Thoracic aorta (tissue), 2 donors: ENCODE data around the gene KLK11. TPM values are rescaled to one million over a fixed set of nuclear protein-coding genes. Genes with fewer than 3 reads are reported as not detected.

Experiments
- ATAC-seq: fragments of 150-250 bp; one replicate; pipeline ENCODE4 v1.8.0; 2017; ENCODE audit warnings: low read depth; ENCODE audit not compliant: insufficient number of reproducible peaks, low FRiP score
- DNase-seq: peaks from one replicate; pipeline ENCODE4 v3.0.0-alpha.2; 2020; ENCODE audit warnings: low spot score
- H3K27ac ChIP-seq, 2 donors: fragments of 200-600 bp; sonication (generic); 1 replicate in 1 of 2; 2 replicates in 1 of 2; pipeline ENCODE4 v1.5.1; 2016; ENCODE audit warnings: mild to moderate bottlenecking in 2 of 2, moderate library complexity in 2 of 2
- H3K27me3 ChIP-seq: fragments of 200-600 bp; sonication (generic); replicated peaks from 2 replicates; pipeline ENCODE4 v1.6.0; 2016; ENCODE audit warnings: mild to moderate bottlenecking; ENCODE audit not compliant: insufficient read depth
- H3K36me3 ChIP-seq: fragments of 200-600 bp; sonication (generic); one replicate; pipeline ENCODE4 v1.5.1; 2016
- H3K4me1 ChIP-seq, 2 donors: fragments of 200-600 bp; sonication (generic); 1 replicate in 1 of 2; 2 replicates in 1 of 2; pipeline versions ENCODE4 v1.5.1 to v1.6.0; 2016; ENCODE audit warnings: low read depth in 2 of 2, mild to moderate bottlenecking in 1 of 2; ENCODE audit not compliant: control insufficient read depth in 1 of 2
- H3K4me3 ChIP-seq: fragments of 200-600 bp; sonication (generic); 2 replicates; pipeline ENCODE4 v1.5.1; 2016; ENCODE audit warnings: mild to moderate bottlenecking
- H3K9me3 ChIP-seq: fragments of 200-600 bp; sonication (generic); 2 replicates; pipeline ENCODE4 v1.5.1; 2016
- CTCF ChIP-seq: fragments of 200-600 bp; sonication (generic); IDR thresholded peaks from one replicate; pipeline ENCODE4 v1.5.1; 2019; ENCODE audit warnings: antibody characterized with exemption
- total RNA-seq, 2 donors: library from RNA; depleted of rRNA; stranded (reverse); fragments of >200 nt; gene quantifications; one replicate each; pipeline versions ENCODE4 v1.1.0 to v1.2.3, GENCODE V29; 2016

Gene KLK11
- total RNA-seq, 2 donors from 2014 or later, result 0.85 TPM; not detected in 1

DNA sequence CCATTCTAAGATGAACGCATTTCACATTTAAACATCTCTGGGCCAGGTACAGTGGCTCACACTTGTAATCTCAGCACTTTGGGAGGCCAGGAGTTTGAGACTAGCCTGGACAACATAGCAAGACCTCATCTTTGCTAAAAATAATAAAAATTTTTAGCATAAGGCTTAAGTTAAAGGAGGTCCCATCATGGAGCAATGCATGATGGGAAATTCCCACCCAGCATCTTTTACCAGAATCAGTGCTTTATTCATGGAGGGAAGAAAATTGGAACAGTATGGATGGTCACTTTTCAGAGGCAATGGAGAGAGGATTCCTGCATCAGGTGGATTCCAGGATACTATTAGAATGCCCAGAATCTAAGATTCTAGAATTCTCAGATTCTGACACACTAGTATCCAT is 21.2 kb downstream of the KLK11 start:
- Histone ChIP-seq H3K27me3 (no peaks in the 10 kb centered on the region), H3K4me1 (no peaks in the 10 kb centered on the region), H3K9me3 (no peaks in the 10 kb centered on the region), H3K4me3 (no peak overlapping the region), H3K27ac (no peak overlapping the region), H3K36me3 (no peaks in the 10 kb centered on the region)
- ATAC-seq, result no peak
- TF ChIP-seq CTCF, result no peak
- DNase-seq, result no peak

GRCh38 chr19:51003316-51003715 is 23.1 kb downstream of the KLK11 start:
- H3K9me3 ChIP-seq, result no peaks in the 10 kb centered on the region
- H3K27me3 ChIP-seq, result no peaks in the 10 kb centered on the region
- no peak overlapping the region for H3K4me3 ChIP-seq
- no peak for DNase-seq
- ATAC-seq, result no peak
- H3K4me1 ChIP-seq, result no peaks in the 10 kb centered on the region
- H3K36me3 ChIP-seq, result no peaks in the 10 kb centered on the region
- no peak for TF ChIP-seq CTCF
- H3K27ac ChIP-seq, result no peak overlapping the region

DNA sequence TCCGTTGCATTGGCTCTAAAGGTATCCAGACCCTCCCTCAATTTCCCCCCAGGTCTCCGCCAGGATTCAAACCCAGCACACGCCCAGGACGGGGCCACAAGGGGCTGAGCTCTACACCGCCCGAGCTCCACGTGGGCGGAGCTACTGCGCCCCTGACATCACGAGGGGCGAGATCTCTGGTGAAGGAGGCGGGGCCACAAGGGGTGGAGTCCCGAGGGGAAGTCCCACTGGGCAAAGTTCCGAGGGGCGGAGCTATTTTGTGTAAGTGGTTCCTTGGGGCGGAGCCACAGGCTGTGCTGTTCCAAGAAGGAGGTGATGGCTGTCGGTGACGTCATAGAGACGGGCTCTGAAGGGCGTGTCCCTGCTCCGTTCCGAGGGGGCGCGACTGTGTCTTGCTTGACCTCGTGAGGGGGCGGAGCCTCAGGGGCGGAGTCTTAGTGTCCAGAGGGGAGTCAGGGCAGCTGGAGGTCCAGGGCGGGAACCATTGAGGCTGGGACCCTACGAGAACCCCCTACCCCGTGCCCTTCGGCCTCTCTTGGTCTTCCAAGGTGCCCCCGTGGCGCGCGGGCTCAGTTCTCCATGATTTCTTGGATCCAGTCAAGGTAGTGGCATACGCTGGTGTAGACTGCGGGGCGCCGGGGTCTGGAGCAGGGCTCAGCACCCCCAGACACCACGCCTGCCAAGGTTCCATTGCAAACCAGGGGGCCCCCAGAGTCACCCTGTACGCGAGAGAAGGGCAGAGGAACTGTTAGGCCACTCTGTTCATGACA is 23.7 kb downstream of the KLK11 start:
- H3K27ac ChIP-seq, result no peak overlapping the region
- no peak overlapping the region for H3K4me3 ChIP-seq
- no peaks in the 10 kb centered on the region for H3K27me3 ChIP-seq
- DNase-seq, result no peak
- H3K4me1 ChIP-seq, result no peaks in the 10 kb centered on the region
- no peaks in the 10 kb centered on the region for H3K9me3 ChIP-seq
- ATAC-seq, result no peak
- H3K36me3 ChIP-seq, result no peaks in the 10 kb centered on the region
- TF ChIP-seq CTCF, result no peak

DNA sequence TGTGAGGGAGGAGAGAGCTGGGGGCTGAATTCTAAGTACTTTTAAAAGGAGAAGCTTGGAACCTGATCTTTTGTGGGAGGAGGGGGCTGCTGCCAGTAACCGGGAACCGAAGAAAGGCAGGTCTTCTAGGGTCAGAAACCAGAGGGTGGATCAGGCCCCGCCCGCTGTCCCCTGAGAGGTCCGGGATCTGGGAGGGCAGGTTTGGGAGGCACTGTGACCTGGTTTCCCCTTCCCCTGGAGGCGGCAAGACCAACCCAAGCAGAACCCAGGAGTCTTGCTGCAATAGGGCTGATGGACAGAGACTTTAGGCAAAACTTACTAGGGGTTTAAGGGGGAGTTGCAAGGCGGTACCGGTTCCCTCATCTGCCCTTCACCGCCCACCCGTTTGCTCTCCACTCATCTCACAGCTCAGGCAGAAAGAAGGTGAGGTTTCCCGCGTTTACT is 24.3 kb downstream of the KLK11 start:
- no peak for TF ChIP-seq CTCF
- Histone ChIP-seq H3K9me3 (no peaks in the 10 kb centered on the region), H3K4me3 (no peak overlapping the region), H3K36me3 (no peaks in the 10 kb centered on the region), H3K27me3 (no peaks in the 10 kb centered on the region), H3K27ac (no peak overlapping the region), H3K4me1 (no peaks in the 10 kb centered on the region)
- DNase-seq (no peak), ATAC-seq (no peak)

DNA sequence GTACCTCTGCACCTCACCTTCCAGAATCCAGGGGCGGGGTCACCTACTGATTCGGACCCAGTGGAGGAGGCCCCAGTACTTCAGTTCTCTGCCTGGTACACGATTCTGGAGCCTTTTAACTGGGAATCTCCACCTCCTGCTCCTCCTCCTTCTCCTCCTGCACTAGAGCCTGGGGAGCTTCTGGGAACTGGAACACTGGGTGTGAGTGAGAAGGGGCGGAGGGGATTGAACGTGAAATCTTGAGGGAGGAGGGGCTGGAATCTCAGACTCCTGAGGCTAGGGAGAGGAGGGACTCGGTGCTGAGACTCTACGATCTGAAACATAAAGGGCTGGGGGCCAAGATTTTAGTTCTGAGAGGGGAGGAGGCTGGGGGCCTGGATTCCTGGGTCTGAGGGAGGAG is 24.9 kb downstream of the KLK11 start, which contains the start of gene KLK8:
Gene KLK8, minus strand, starts transcription at position 90 of the 400 bp plus-strand sequence. CDS start 437 bp downstream, outside the sequence.
- no peak for DNase-seq
- H3K27me3 ChIP-seq, result no peaks in the 10 kb centered on the region

More for the DNA sequence above, 24.9 kb downstream of the KLK11 start, which contains the start of gene KLK8:
- no peak for TF ChIP-seq CTCF
- H3K9me3 ChIP-seq, result no peaks in the 10 kb centered on the region
- H3K4me1 ChIP-seq, result no peaks in the 10 kb centered on the region
- no peak within 1 kb of the TSS for H3K27ac ChIP-seq
- no peak for ATAC-seq
- H3K36me3 ChIP-seq, result no peaks in the 10 kb centered on the region
- H3K4me3 ChIP-seq, result no peak within 1 kb of the TSS
